NCI-H2171 (cell line): Measurements from ENCODE around the gene CAPN5.

Experiments
- DNase-seq: peaks from one replicate; lab custom pipeline; 2025; lab: John Stamatoyannopoulos, UW

Gene CAPN5

GRCh38 chr11:77118971-77119370 lies 52.2 kb downstream of the CAPN5 start:
- DNase-seq: no peak

- no peak for DNase-seq
Observed at GRCh38 chr11:77119531-77119936, 52.8 kb downstream of the CAPN5 start.

GRCh38 chr11:77120571-77120970 lies 53.8 kb downstream of the CAPN5 start:
- no peak for DNase-seq

- DNase-seq: no peak
Observed at GRCh38 chr11:77121096-77121640, 54.4 kb downstream of the CAPN5 start.

- DNase-seq: no peak
Observed at GRCh38 chr11:77121876-77122575, 55.3 kb downstream of the CAPN5 start.

GRCh38 chr11:77122576-77123212 lies 55.9 kb downstream of the CAPN5 start:
- no peak for DNase-seq

- DNase-seq: no peak
Observed at GRCh38 chr11:77123591-77123990, 56.8 kb downstream of the CAPN5 start.

GRCh38 chr11:77124041-77124440 lies 57.3 kb downstream of the CAPN5 start:
- no peak for DNase-seq

GRCh38 chr11:77124488-77124887 lies 57.7 kb downstream of the CAPN5 start:
- no peak for DNase-seq

GRCh38 chr11:77125191-77125590 lies 58.4 kb downstream of the CAPN5 start:
- no peak for DNase-seq

GRCh38 chr11:77125695-77126094 lies 58.9 kb downstream of the CAPN5 start:
- DNase-seq: no peak

GRCh38 chr11:77126156-77126775 lies 59.5 kb downstream of the CAPN5 start:
- DNase-seq: no peak

GRCh38 chr11:77126861-77127234 lies 60.1 kb downstream of the CAPN5 start:
- no peak for DNase-seq

- no peak for DNase-seq
Observed at GRCh38 chr11:77127235-77127911, 60.6 kb downstream of the CAPN5 start.

GRCh38 chr11:77127920-77128691 lies 61.3 kb downstream of the CAPN5 start, which contains the start of gene MYO7A:
Gene MYO7A (plus strand): TSS chr11:77128246. CDS start chr11:77130635, 2,389 bp downstream.
- DNase-seq: no peak

- no peak for DNase-seq
Observed at GRCh38 chr11:77129069-77129841, 62.5 kb downstream of the CAPN5 start.

- DNase-seq: no peak
Observed at GRCh38 chr11:77129842-77130756, 63.3 kb downstream of the CAPN5 start.

- no peak for DNase-seq
Observed at GRCh38 chr11:77130763-77131513, 64.2 kb downstream of the CAPN5 start.

- DNase-seq: no peak
Observed at GRCh38 chr11:77131560-77131959, 64.8 kb downstream of the CAPN5 start.
